ENCODE measurements around the gene TMEM31.

DNA sequence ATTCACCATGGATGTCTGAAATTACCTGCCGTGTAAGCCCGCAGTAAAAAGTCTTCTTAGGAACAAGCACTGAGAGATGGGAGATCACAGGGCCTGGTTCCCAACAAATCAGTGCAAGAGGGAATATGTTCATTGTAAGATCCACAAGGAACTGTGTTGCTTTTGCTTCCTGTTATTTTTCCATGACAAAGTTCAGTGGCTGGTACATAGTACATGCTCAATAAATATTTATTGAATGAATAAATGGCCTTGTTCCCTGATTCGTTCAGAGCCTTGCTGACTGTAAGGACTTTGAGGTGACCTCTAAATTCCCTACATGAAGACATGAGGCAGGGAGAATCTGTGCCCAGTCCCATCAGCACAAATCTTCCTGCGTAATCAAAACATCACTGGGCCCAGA, 7.4 kb downstream of the TMEM31 start:
- TF ChIP-seq, protein P1, sequence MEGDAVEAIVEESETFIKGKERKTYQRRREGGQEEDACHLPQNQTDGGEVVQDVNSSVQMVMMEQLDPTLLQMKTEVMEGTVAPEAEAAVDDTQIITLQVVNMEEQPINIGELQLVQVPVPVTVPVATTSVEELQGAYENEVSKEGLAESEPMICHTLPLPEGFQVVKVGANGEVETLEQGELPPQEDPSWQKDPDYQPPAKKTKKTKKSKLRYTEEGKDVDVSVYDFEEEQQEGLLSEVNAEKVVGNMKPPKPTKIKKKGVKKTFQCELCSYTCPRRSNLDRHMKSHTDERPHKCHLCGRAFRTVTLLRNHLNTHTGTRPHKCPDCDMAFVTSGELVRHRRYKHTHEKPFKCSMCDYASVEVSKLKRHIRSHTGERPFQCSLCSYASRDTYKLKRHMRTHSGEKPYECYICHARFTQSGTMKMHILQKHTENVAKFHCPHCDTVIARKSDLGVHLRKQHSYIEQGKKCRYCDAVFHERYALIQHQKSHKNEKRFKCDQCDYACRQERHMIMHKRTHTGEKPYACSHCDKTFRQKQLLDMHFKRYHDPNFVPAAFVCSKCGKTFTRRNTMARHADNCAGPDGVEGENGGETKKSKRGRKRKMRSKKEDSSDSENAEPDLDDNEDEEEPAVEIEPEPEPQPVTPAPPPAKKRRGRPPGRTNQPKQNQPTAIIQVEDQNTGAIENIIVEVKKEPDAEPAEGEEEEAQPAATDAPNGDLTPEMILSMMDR (conservative IDR thresholded peaks at IDR 0.05 in 1 of 2, IDR thresholded peaks at IDR 0.05 in 1 of 2; ENCODE audit: extremely low read depth in 1 of 2, insufficient read depth in 1 of 2, low read depth in 1 of 2, low read length in 2 of 2) = no peak
- TF ChIP-seq EZH2 (IDR thresholded peaks at IDR 0.05; ENCODE audit: borderline replicate concordance, low read length) = no peak
